HG03103 (cell line): ENCODE data around the gene SNX25.
"Not testable (repeated sequence)": the region's sequence is repeated elsewhere in the genome, so short reads cannot be mapped to it uniquely, and the experiment has no call there.

Experiments used
- ATAC-seq: cut with Tn5 transposase; IDR thresholded peaks from one replicate; pipeline ENCODE4 v1.9.1; 2021; ENCODE audit warnings: low read depth; ENCODE audit not compliant: unreplicated experiment

Gene SNX25

GRCh38 chr4:185298728-185299430 is 89.5 kb downstream of the SNX25 start:
- ATAC-seq = no peak

- no peak for ATAC-seq
These were observed 95.1 kb downstream of the SNX25 start for GRCh38 chr4:185304541-185304940.

- peak; percentile 39 for ATAC-seq
These were observed 95.7 kb downstream of the SNX25 start for GRCh38 chr4:185304944-185305690.

- no peak for ATAC-seq
These were observed 96.6 kb downstream of the SNX25 start for GRCh38 chr4:185305979-185306442.

- ATAC-seq = peak; percentile 57
These were observed 97.9 kb downstream of the SNX25 start for GRCh38 chr4:185307136-185307950.

- ATAC-seq = peak; percentile 35
These were observed 100.4 kb downstream of the SNX25 start for GRCh38 chr4:185309770-185310169.

GRCh38 chr4:185311113-185311888 is 101.9 kb downstream of the SNX25 start:
- peak; percentile 26 for ATAC-seq

GRCh38 chr4:185312699-185313098 is 103.3 kb downstream of the SNX25 start:
- no peak for ATAC-seq

GRCh38 chr4:185317462-185317861 is 108.1 kb downstream of the SNX25 start:
- ATAC-seq = not testable (repeated sequence)

- no peak for ATAC-seq
These were observed 108.5 kb downstream of the SNX25 start for GRCh38 chr4:185317880-185318279.

GRCh38 chr4:185318679-185319078 is 109.3 kb downstream of the SNX25 start:
- no peak for ATAC-seq

- ATAC-seq = no peak
These were observed 113.4 kb downstream of the SNX25 start for GRCh38 chr4:185322803-185323202.

- ATAC-seq = no peak
These were observed 114.2 kb downstream of the SNX25 start for GRCh38 chr4:185323606-185324005.

GRCh38 chr4:185324361-185324760 is 115.0 kb downstream of the SNX25 start:
- ATAC-seq = not testable (repeated sequence)

GRCh38 chr4:185325721-185326120 is 116.3 kb downstream of the SNX25 start:
- not testable (repeated sequence) for ATAC-seq

- ATAC-seq = no peak
These were observed 119.2 kb downstream of the SNX25 start for GRCh38 chr4:185328586-185328985.

GRCh38 chr4:185329879-185330510 is 120.6 kb downstream of the SNX25 start:
- ATAC-seq = not testable (repeated sequence)

- peak; percentile 68 for ATAC-seq
These were observed 123.4 kb downstream of the SNX25 start for GRCh38 chr4:185332575-185333464.

- ATAC-seq = no peak
These were observed 124.9 kb downstream of the SNX25 start for GRCh38 chr4:185334326-185334725.
